GM18868 (cell line): ENCODE measurements around the gene SRGAP3.

Experiments
- ATAC-seq: cut with Tn5 transposase; IDR thresholded peaks from one replicate; pipeline ENCODE4 v1.9.1; 2021; ENCODE audit warnings: mild to moderate bottlenecking, moderate library complexity; ENCODE audit not compliant: unreplicated experiment

Gene SRGAP3

GRCh38 chr3:9030034-9030433 is 219.4 kb downstream of the SRGAP3 start:
- no peak for ATAC-seq

- no peak for ATAC-seq
These were observed 221.3 kb downstream of the SRGAP3 start for GRCh38 chr3:9028134-9028533.

GRCh38 chr3:9026320-9027045 is 223.0 kb downstream of the SRGAP3 start:
- ATAC-seq: no peak

GRCh38 chr3:9024341-9024740 is 225.1 kb downstream of the SRGAP3 start:
- no peak for ATAC-seq

GRCh38 chr3:9023226-9023590 is 226.2 kb downstream of the SRGAP3 start:
- ATAC-seq: no peak

- no peak for ATAC-seq
These were observed 226.9 kb downstream of the SRGAP3 start for GRCh38 chr3:9022305-9023225.

GRCh38 chr3:9021271-9022009 is 228.0 kb downstream of the SRGAP3 start:
- no peak for ATAC-seq

GRCh38 chr3:9020426-9020825 is 229.0 kb downstream of the SRGAP3 start:
- no peak for ATAC-seq

GRCh38 chr3:9019259-9019961 is 230.0 kb downstream of the SRGAP3 start:
- no peak for ATAC-seq

- ATAC-seq: no peak
These were observed 234.2 kb downstream of the SRGAP3 start for GRCh38 chr3:9015250-9015649.

- ATAC-seq: no peak
These were observed 235.5 kb downstream of the SRGAP3 start for GRCh38 chr3:9013782-9014563.

- no peak for ATAC-seq
These were observed 236.9 kb downstream of the SRGAP3 start for GRCh38 chr3:9012521-9012920.

- no peak for ATAC-seq
These were observed 239.4 kb downstream of the SRGAP3 start for GRCh38 chr3:9009976-9010545.

GRCh38 chr3:9008550-9009255 is 240.7 kb downstream of the SRGAP3 start:
- no peak for ATAC-seq

- no peak for ATAC-seq
These were observed 241.5 kb downstream of the SRGAP3 start for GRCh38 chr3:9007928-9008327.

GRCh38 chr3:9007213-9007612 is 242.2 kb downstream of the SRGAP3 start:
- no peak for ATAC-seq

- no peak for ATAC-seq
These were observed 249.4 kb downstream of the SRGAP3 start for GRCh38 chr3:9000041-9000440.

GRCh38 chr3:8997151-8997550 is 252.3 kb downstream of the SRGAP3 start:
- no peak for ATAC-seq

- ATAC-seq: no peak
These were observed 252.7 kb downstream of the SRGAP3 start for GRCh38 chr3:8996681-8997121.
